ENCODE results near the gene NEDD4. TPM values are rescaled to one million over a fixed set of nuclear protein-coding genes. Genes with fewer than 3 reads are reported as not detected.
"Not testable (repeated sequence)": the region's sequence is repeated elsewhere in the genome, so short reads cannot be mapped to it uniquely, and the experiment has no call there.

Gene NEDD4
- total RNA-seq, 2 experiments from 2014 or later, result 29.1 to 32.2 TPM

DNA sequence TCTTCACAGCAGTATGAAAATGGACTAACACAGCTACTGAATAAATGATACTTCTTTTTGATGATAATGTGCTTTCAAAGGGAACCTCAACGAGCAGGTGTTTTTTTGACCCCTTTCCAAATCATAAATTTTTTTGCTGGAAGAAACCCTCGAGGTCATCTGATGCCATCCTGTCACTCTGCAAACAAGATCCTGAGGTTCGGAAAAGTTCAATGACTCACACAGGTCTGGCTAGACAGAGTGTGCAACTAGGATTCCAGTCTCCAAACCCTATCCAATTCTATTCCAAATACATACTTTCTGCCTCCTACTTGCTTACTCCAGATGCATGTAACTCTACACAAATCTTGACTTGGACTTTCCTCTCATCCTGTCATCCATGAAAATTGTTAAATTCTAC, 124.7 kb downstream of the NEDD4 start:
- no peaks in the 10 kb centered on the region for H3K9me3 Mint-ChIP-seq
- peaks cover 2% of the 10 kb centered on the region for H3K36me3 Mint-ChIP-seq (ENCODE audit: low read depth)
- CTCF ChIA-PET, result no interaction called here
- intact Hi-C loops (cut with micrococcal nuclease), result no loop called here
- H3K4me3 Mint-ChIP-seq, result no peak overlapping the region
- H3K4me1 Mint-ChIP-seq (ENCODE audit: low read depth), result no peaks in the 10 kb centered on the region
- no peak overlapping the region for H3K27ac Mint-ChIP-seq
- no peaks in the 10 kb centered on the region for H3K27me3 Mint-ChIP-seq (ENCODE audit: low read depth)
- no peak for DNase-seq

DNA sequence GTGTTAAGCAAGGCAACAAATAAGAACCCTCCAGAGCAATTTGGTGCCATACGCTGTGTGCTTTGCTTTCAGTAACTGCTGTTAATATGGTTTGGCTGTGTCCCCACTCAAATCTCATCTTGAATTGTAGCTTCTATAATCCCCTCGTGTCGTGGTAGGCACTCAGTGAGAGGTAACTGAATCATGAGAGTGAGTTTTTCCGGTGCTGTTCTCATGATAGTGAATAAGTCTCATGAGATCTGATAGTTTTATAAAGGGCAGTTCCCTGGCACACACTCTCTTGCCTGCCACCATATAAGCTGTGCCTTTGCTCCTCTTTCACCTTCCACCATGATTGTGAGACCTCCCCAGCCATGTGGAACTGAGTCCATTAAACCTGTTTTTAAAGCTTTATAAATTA, 125.1 kb downstream of the NEDD4 start:
- intact Hi-C loops (cut with micrococcal nuclease); H3K9me3 Mint-ChIP-seq; CTCF ChIA-PET; H3K4me1 Mint-ChIP-seq (ENCODE audit: low read depth); H3K36me3 Mint-ChIP-seq (ENCODE audit: low read depth); H3K27ac Mint-ChIP-seq; DNase-seq; H3K27me3 Mint-ChIP-seq (ENCODE audit: low read depth); H3K4me3 Mint-ChIP-seq: not testable (repeated sequence)

DNA sequence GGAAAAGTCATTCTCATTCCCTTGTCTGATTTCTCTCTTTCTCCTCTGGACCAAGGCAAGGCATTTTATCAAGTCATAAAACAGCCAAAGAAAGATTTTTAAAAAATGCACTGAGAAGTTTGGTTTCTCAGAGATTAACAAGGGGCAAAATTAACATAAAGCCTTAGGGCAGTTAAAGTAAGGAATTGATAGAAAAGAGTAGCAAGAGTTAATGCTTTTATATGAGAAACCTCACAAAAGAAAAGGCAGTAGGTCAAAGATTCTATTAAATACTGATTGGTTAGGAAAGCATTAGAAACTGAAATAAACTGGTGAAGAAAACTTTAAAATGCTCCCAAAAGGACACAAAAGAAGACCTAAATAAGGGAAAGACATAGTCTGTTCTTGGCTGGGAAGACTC, 129.5 kb downstream of the NEDD4 start:
- Mint-ChIP-seq H3K27ac (no peak overlapping the region), H3K9me3 (no peaks in the 10 kb centered on the region), H3K4me1 (ENCODE audit: low read depth) (no peaks in the 10 kb centered on the region), H3K36me3 (ENCODE audit: low read depth) (peaks cover 11% of the 10 kb centered on the region), H3K4me3 (no peak overlapping the region), H3K27me3 (ENCODE audit: low read depth) (no peaks in the 10 kb centered on the region)
- intact Hi-C loops (cut with micrococcal nuclease), result no loop called here
- DNase-seq, result no peak
- CTCF ChIA-PET, result no interaction called here

DNA sequence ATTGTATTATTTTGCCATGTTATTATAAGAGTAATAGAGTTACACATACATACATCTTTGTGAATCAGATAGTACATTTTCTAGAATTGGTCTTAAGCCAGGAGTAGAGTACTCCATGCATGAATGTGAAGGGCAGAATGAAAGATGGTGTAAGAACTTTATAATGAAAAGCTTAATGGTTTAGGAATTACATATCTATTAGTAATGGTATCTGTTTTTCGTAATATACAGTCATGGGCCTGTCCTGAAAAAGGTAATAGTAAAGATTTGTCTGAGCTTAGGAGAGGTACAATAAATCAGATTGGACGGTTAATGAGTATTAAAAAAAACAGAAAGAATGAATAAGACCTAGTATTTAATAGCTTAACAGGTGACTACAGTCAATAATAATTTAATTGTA, 132.3 kb downstream of the NEDD4 start:
- Mint-ChIP-seq H3K27ac (no peak overlapping the region), H3K9me3 (no peaks in the 10 kb centered on the region), H3K4me3 (no peak overlapping the region), H3K36me3 (ENCODE audit: low read depth) (peaks cover 17% of the 10 kb centered on the region), H3K27me3 (ENCODE audit: low read depth) (no peaks in the 10 kb centered on the region), H3K4me1 (ENCODE audit: low read depth) (no peaks in the 10 kb centered on the region)
- no peak for DNase-seq
- CTCF ChIA-PET, result no interaction called here
- intact Hi-C loops (cut with micrococcal nuclease), result no loop called here

DNA sequence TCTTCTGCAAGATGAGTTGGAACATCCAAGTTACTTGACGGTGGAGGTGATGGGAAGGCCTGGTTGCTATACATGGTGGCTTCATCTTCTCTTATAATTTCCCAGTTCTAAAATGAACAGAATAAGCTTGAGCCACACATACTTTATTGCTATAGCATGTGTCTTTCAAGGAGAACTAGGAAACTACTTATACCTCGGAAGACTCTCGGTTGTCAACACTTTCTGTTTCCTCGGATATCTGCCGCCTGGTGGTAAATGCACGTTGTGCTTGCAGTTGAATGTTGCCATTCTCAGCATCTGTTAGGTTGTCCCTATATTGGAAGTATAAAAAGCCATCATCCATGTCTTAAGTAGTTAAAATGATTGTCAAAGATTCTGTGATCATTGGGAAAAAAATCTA, 132.9 kb downstream of the NEDD4 start:
- Mint-ChIP-seq H3K27ac (no peak overlapping the region), H3K36me3 (ENCODE audit: low read depth) (peaks cover 17% of the 10 kb centered on the region), H3K4me3 (no peak overlapping the region), H3K9me3 (no peaks in the 10 kb centered on the region), H3K27me3 (ENCODE audit: low read depth) (no peaks in the 10 kb centered on the region), H3K4me1 (ENCODE audit: low read depth) (no peaks in the 10 kb centered on the region)
- no peak for DNase-seq
- intact Hi-C loops (cut with micrococcal nuclease), result no loop called here
- CTCF ChIA-PET, result interaction anchor here (0.6 kb wide), 1 partner anchor 439 kb away, joined by 3 read pairs; no protein-coding TSS in a partner anchor

DNA sequence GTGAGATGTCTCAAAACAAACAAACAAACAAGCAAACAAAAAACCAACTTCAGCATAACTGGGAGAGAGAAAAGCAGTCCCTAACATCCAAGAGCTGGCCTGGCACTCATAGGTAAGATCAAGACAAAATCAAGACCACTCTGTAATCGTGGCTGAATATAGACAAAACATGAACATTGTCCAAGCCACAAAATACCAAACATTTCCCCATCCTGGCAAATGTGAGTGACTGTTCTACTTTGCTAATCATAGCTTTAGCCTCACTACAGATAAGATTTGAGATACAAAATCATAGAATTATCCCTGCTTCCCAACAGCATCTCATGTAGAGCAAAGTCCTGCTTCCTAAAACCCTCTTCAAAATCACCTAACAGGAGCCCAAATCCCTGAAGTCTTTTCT, 133.7 kb downstream of the NEDD4 start:
- intact Hi-C loops (cut with micrococcal nuclease), result no loop called here
- Mint-ChIP-seq H3K4me3 (no peak overlapping the region), H3K9me3 (no peaks in the 10 kb centered on the region), H3K27ac (no peak overlapping the region), H3K27me3 (ENCODE audit: low read depth) (no peaks in the 10 kb centered on the region), H3K36me3 (ENCODE audit: low read depth) (peaks cover 17% of the 10 kb centered on the region), H3K4me1 (ENCODE audit: low read depth) (no peaks in the 10 kb centered on the region)
- DNase-seq, result no peak
- CTCF ChIA-PET, result interaction anchor here (0.6 kb wide), 1 partner anchor 440 kb away, joined by 3 read pairs; no protein-coding TSS in a partner anchor

DNA sequence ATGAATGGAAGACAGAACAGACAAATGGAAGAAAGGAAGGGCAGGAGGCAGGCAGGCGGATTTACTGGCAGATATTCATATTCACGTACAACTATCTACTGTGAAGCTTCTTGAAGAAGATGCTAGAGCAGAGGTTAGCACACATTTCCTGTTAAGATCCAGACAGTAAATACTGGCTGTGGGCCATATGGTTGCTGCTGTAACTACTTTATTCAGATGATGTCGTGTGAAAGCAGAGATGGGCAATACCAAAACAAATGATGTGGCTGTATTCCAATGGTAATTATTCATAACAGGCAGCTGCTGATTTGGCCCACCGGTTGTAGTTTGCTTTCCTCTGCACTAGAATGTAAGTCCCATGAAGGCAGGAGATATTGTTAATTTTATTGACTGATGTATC, 134.8 kb downstream of the NEDD4 start:
- no peak overlapping the region for H3K4me3 Mint-ChIP-seq
- peaks cover 17% of the 10 kb centered on the region for H3K36me3 Mint-ChIP-seq (ENCODE audit: low read depth)
- no peaks in the 10 kb centered on the region for H3K4me1 Mint-ChIP-seq (ENCODE audit: low read depth)
- CTCF ChIA-PET, result interaction anchor here (0.9 kb wide), 1 partner anchor 391 kb away, joined by 3 read pairs; no protein-coding TSS in a partner anchor
- H3K9me3 Mint-ChIP-seq, result no peaks in the 10 kb centered on the region
- DNase-seq, result no peak
- H3K27ac Mint-ChIP-seq, result no peak overlapping the region
- H3K27me3 Mint-ChIP-seq (ENCODE audit: low read depth), result no peaks in the 10 kb centered on the region
- intact Hi-C loops (cut with micrococcal nuclease), result no loop called here

DNA sequence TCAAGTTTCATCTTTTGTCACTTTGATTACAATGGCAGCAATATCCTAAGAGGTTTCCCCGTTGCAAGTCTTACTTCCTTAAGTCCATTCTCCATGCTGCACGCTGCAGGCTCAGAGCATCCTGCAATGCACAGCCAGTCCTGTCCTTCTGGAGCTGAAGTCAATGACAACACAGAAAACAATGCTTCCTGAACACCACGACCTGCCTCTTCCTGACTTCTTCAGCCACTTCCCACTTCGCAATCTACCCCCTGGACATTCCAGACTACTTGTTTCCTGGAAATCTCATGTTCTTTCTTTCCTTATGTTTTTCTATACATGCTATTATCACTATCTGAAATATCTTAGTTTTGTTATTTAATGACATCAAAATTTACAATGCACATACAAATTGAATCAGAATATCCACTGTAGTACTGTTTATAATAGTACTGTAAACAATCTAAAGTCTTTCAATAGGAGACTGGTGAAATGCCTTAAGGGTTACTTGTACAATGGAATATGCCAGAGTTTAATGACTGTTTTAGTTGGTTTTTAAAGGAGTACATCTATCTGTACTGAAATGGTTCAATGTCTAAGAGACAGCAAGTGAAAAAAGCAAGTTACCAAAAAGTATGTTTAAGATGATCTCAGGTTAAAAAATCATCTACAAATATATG, 136.8 kb downstream of the NEDD4 start:
- intact Hi-C loops (cut with micrococcal nuclease), result no loop called here
- DNase-seq, result no peak
- Mint-ChIP-seq H3K9me3 (no peaks in the 10 kb centered on the region), H3K4me1 (ENCODE audit: low read depth) (no peaks in the 10 kb centered on the region), H3K27ac (no peak overlapping the region), H3K4me3 (no peak overlapping the region), H3K36me3 (ENCODE audit: low read depth) (peaks cover 14% of the 10 kb centered on the region), H3K27me3 (ENCODE audit: low read depth) (no peaks in the 10 kb centered on the region)
- CTCF ChIA-PET, result no interaction called here

DNA sequence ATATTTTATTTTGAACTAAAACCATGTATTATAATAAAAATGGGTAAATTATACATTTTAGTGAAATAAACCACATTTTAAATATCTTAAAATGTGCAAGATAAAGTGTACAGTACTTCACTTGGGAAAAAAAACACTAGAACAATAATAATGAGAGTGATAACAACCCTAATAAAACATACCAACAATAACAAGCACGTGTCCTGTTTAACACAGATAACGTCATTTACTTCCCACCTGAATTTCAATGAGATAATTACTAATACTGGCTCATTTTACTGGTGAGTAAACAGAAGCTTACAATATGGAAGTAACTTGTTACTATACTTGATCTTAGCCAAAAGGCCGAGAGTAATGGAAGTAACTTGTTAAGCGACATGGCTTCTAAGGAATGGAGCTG, 140.3 kb downstream of the NEDD4 start:
- H3K4me1 Mint-ChIP-seq (ENCODE audit: low read depth), result no peaks in the 10 kb centered on the region
- H3K27me3 Mint-ChIP-seq (ENCODE audit: low read depth), result no peaks in the 10 kb centered on the region
- peaks cover 10% of the 10 kb centered on the region for H3K36me3 Mint-ChIP-seq (ENCODE audit: low read depth)
- CTCF ChIA-PET, result no interaction called here
- H3K9me3 Mint-ChIP-seq, result no peaks in the 10 kb centered on the region
- no peak overlapping the region for H3K4me3 Mint-ChIP-seq
- no peak overlapping the region for H3K27ac Mint-ChIP-seq
- no peak for DNase-seq
- intact Hi-C loops (cut with micrococcal nuclease), result no loop called here

DNA sequence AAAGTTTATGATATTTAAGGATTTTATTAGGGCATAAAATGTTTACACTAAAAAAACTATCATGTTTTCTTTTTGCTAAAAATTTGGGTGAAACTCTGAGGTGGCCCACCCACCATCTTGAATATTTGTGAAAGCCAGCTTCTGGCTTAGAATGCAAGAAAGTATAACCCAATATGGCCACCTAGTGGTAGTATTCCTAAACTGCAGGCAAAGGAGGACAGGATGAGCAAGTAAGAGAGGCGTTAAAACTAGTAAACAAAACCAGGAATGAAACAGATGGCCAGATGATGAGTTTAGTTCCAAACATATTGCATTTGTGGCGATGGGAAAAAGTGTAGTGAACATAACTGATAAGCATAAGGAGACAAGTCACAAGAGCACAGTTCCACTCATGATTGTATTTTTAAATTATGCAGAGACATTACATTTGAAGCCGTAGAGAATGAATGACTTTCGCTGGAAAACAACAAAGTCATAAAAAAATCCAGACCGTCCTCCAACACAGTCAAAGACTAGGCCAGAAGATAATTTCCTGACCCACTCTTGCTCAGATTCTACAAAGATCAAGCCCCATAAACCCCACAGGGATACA, 147.2 kb downstream of the NEDD4 start:
- Mint-ChIP-seq H3K9me3 (peaks cover 8% of the 10 kb centered on the region), H3K36me3 (ENCODE audit: low read depth) (peaks cover 20% of the 10 kb centered on the region), H3K27ac (no peak overlapping the region), H3K27me3 (ENCODE audit: low read depth) (no peaks in the 10 kb centered on the region), H3K4me1 (ENCODE audit: low read depth) (no peaks in the 10 kb centered on the region), H3K4me3 (no peak overlapping the region)
- CTCF ChIA-PET, result interaction anchor here (0.6 to 3.1 kb wide), 16 partner anchors 21 to 318 kb away, joined by 3 to 20 read pairs (median 4); no protein-coding TSS in a partner anchor
- DNase-seq, result peak; percentile 61
- intact Hi-C loops (cut with micrococcal nuclease), result loop anchor here (1.0 to 10.0 kb wide), 4 partner anchors 57 to 321 kb away; no protein-coding TSS in a partner anchor

DNA sequence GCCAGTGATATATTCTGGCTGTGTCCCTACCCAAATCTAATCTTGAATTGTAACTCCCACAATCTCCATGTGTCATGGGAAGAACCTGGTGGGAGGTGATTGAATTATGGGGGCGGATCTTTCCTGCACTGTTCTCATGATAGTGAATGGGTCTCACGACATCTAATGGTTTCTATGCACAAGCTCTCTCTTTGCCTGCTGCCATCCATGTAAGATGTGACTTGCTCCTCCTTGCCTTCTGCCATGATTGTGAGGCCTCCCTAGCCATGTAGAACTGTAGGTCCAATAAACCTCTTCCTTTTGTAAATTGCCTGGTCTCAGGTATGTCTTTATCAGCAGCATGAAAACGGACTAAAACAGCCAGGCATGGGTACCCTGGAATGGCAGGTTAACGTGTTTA, 150.5 kb downstream of the NEDD4 start:
- peaks cover 23% of the 10 kb centered on the region for H3K36me3 Mint-ChIP-seq (ENCODE audit: low read depth)
- not testable (repeated sequence) for H3K4me1 Mint-ChIP-seq (ENCODE audit: low read depth); H3K9me3 Mint-ChIP-seq; H3K27me3 Mint-ChIP-seq (ENCODE audit: low read depth); H3K27ac Mint-ChIP-seq; H3K4me3 Mint-ChIP-seq; DNase-seq
- CTCF ChIA-PET, result interaction anchor here (0.8 to 1.2 kb wide), 2 partner anchors 18 to 193 kb away, joined by 3 to 4 read pairs; no protein-coding TSS in a partner anchor
- intact Hi-C loops (cut with micrococcal nuclease), result loop anchor here (10.0 kb wide), 1 partner anchor 318 kb away; no protein-coding TSS in a partner anchor

DNA sequence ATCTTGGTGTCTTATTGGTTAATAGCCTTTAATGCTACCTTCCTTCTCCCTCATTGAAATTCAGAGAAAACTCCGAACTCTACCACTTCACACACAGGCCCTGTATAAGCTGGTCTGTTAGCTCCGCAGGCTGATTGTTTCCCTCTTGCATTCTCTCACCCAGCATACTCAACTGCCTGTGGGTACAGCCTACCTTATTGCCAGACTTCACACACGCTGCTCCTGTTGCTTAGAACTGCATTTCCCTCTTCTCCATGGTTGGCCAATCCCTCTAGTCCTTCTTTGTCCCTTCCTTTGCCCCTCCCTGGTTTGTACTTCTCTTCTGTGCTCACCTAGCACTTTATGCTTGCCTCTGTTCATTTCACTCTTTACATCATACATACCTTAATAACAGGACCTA, 157.5 kb downstream of the NEDD4 start:
- Mint-ChIP-seq H3K9me3 (no peaks in the 10 kb centered on the region), H3K4me3 (no peak overlapping the region), H3K4me1 (ENCODE audit: low read depth) (no peaks in the 10 kb centered on the region), H3K27ac (no peak overlapping the region), H3K36me3 (ENCODE audit: low read depth) (peaks cover 13% of the 10 kb centered on the region), H3K27me3 (ENCODE audit: low read depth) (no peaks in the 10 kb centered on the region)
- CTCF ChIA-PET, result interaction anchor here (0.7 kb wide), 1 partner anchor 189 kb away, joined by 3 read pairs; no protein-coding TSS in a partner anchor
- no peak for DNase-seq
- intact Hi-C loops (cut with micrococcal nuclease), result no loop called here

DNA sequence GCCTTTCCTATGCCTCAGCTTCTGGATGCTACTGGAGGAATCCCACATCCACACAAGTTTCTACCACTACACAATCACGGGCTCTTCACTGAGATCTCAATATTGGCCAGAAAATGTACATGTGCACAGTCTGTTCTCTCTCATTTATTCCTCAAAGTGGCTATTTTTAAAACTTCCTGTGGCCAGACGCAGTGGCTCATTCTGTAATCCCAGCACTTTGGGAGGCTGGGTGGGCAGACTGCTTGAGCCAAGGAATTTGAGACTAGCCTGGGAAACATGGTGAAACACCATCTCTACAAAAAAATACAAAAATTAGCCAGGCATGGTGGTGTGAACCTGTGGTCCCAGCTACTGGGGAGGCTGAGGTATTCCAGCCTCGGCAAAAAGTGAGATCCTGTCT, 159.1 kb downstream of the NEDD4 start:
- Mint-ChIP-seq H3K9me3 (no peaks in the 10 kb centered on the region), H3K4me3 (no peak overlapping the region), H3K27me3 (ENCODE audit: low read depth) (no peaks in the 10 kb centered on the region), H3K36me3 (ENCODE audit: low read depth) (peaks cover 10% of the 10 kb centered on the region), H3K4me1 (ENCODE audit: low read depth) (peaks cover 11% of the 10 kb centered on the region), H3K27ac (no peak overlapping the region)
- intact Hi-C loops (cut with micrococcal nuclease), result no loop called here
- CTCF ChIA-PET, result no interaction called here
- no peak for DNase-seq

All from activated naive CD4-positive, alpha-beta T cell treated with anti-CD3 and anti-CD28 coated beads for 36 hours (primary cell).